Measurements from ENCODE around the gene FLNB. TPM values are rescaled to one million over a fixed set of nuclear protein-coding genes. Genes with fewer than 3 reads are reported as not detected.

The FLNB gene
- total and polyA plus RNA-seq, 2 of the 13 experiments (the other 11 are each of a cell fraction or from before 2014, with no cell fraction given): 106 to 130 TPM

DNA sequence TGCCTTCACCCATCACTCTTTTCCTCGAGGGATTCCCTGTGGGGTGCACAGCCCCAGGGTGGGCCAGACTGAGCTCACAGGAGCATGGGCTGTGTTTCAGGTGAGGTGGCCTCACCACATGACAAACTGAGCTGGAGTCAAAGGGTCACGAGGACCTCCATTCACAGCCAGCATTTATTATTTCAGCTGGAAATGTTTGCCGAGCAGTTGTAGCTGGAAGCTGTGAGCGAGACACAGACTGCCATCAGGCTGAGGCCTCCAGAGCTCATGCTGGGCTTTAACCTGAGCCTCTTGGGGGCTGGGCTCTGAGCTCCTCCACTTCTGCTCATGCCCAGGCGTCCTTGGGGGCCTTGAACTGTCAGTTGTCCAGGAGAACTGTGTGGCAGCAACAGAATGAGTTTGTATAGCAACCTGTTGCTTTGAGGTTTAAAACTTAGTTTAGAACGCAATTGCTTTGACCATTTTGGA is 57.5 kb downstream of the FLNB start (continued):
- peak; percentile 71 for TF ChIP-seq HDAC2 (CRISPR knock-in tag; IDR thresholded peaks at IDR 0.05)
- TF ChIP-seq, protein P1, sequence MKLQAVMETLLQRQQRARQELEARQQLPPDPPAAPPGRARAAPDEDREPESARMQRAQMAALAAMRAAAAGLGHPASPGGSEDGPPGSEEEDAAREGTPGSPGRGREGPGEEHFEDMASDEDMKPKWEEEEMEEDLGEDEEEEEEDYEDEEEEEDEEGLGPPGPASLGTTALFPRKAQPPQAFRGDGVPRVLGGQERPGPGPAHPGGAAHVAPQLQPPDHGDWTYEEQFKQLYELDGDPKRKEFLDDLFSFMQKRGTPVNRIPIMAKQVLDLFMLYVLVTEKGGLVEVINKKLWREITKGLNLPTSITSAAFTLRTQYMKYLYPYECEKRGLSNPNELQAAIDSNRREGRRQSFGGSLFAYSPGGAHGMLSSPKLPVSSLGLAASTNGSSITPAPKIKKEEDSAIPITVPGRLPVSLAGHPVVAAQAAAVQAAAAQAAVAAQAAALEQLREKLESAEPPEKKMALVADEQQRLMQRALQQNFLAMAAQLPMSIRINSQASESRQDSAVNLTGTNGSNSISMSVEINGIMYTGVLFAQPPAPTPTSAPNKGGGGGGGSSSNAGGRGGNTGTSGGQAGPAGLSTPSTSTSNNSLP (IDR thresholded peaks at IDR 0.05; ENCODE audit: low read depth, low read length): 0 out of 2 replicates have a peak, but pooled peaks have one; percentile 21
- TF ChIP-seq ZNF772 (CRISPR knock-in tag; IDR thresholded peaks at IDR 0.05): no peak
- TF ChIP-seq ETV6 (CRISPR knock-in tag; conservative IDR thresholded peaks at IDR 0.05): no peak
- 0 out of 2 replicates have a peak, but pooled peaks have one; percentile 22 for TF ChIP-seq MIXL1 (CRISPR knock-in tag; IDR thresholded peaks at IDR 0.05)
- TF ChIP-seq HIVEP1 (CRISPR knock-in tag; IDR thresholded peaks at IDR 0.05): no peak
- peak; percentile 67; the same call in 1 of the 2 replicates for TF ChIP-seq ZFP91 (CRISPR knock-in tag; IDR thresholded peaks at IDR 0.05; ENCODE audit: borderline replicate concordance)
- no peak for TF ChIP-seq CHD4 (IDR thresholded peaks at IDR 0.05; ENCODE audit: borderline replicate concordance, low read length)

GRCh38 chr3:58066842-58067241 is 58.6 kb downstream of the FLNB start:
- ChIA-PET CTCF (ENCODE audit: low intra/inter-chr PET ratio, low total read pairs) (no interaction called here), POLR2A (interaction anchor here (1.4 kb wide), 1 partner anchor 17 kb away, joined by 10 read pairs; no protein-coding TSS in a partner anchor)
- 69% methylated on average over 3 of the region's 3 CpGs for WGBS (ENCODE audit: low lambda C conversion rate)
- FAIRE-seq (no peak), DNase-seq (ENCODE audit: low spot score) (peak; percentile 27), ATAC-seq (no peak)
- Histone ChIP-seq H3K36me3 (replicated peaks in 1 of 2; ENCODE audit: control insufficient read depth in 1 of 2, insufficient read depth in 2 of 2, low read length in 2 of 2) (peaks cover 2 to 6% of the 10 kb centered on the region in 2 experiments; a peak in 2 of 5 replicates), H3K4me2 (ENCODE audit: low read depth, low read length) (no peak overlapping the region), H3K27me3 (ENCODE audit: control insufficient read depth in 1 of 2, insufficient read depth in 2 of 2, low read length in 2 of 2) (no peaks in the 10 kb centered on the region), H3K4me1 (ENCODE audit: insufficient read depth, low read length) (peaks cover 96% of the 10 kb centered on the region), H2AFZ (ENCODE audit: low read length) (no peak overlapping the region), H3K9ac (ENCODE audit: insufficient read depth, low read depth, low read length) (no peak overlapping the region), H4K20me1 (ENCODE audit: insufficient read depth, low read length) (peaks cover 47% of the 10 kb centered on the region; the same call in 1 of the 2 replicates), H3K4me3 (replicated peaks in 1 of 3; ENCODE audit: insufficient read depth in 1 of 3, low read depth in 2 of 3, low read length in 3 of 3) (no peak overlapping the region), H3K9me3 (ENCODE audit: low read length) (no peaks in the 10 kb centered on the region), H3K79me2 (ENCODE audit: insufficient read depth, low read length) (peaks cover 96% of the 10 kb centered on the region), H3K27ac (ENCODE audit: extremely low read length, insufficient read depth, low read length) (peak overlapping the region; percentile 77)
- TF ChIP-seq ZNF12 (CRISPR knock-in tag; IDR thresholded peaks at IDR 0.05): no peak
- no peak for TF ChIP-seq ZNF337 (CRISPR knock-in tag; IDR thresholded peaks at IDR 0.05; ENCODE audit: borderline replicate concordance, low read depth)
- TF ChIP-seq ZFAT (CRISPR knock-in tag; conservative IDR thresholded peaks at IDR 0.05): no peak
- no peak for TF ChIP-seq CBX5 (CRISPR knock-in tag; IDR thresholded peaks at IDR 0.05; ENCODE audit: borderline replicate concordance)
- TF ChIP-seq GMEB2 (CRISPR knock-in tag; IDR thresholded peaks at IDR 0.05; ENCODE audit: low read depth): no peak
- intact Hi-C loops (cut with micrococcal nuclease; ENCODE audit: unreplicated experiment) (loop anchor here (5.0 kb wide), 1 partner anchor 35 kb away; no protein-coding TSS in a partner anchor), in situ Hi-C loops (cut with HindIII; ENCODE audit: extremely low pct_ligation_motif_present, low pct_unique_long_range_greater_than_20kb) (no loop called here)
- BruUV-seq (replicated peaks): TSS peak; percentile 38
